Fibroblast of skin of right quadriceps (primary cell): Measurements from ENCODE around the gene CCDC201.

Experiments used
- DNase-seq: peaks from one replicate; pipeline ENCODE4 v3.0.0-alpha.2; 2013

The CCDC201 gene

GRCh38 chr7:45873035-45873354, at the start of gene CCDC201:
Gene CCDC201, minus strand, starts transcription at chr7:45873082. Its CDS starts 75 bp downstream, at chr7:45873007.
- DNase-seq, result no peak

- peak; percentile 84 for DNase-seq
Observed at GRCh38 chr7:45921699-45922519, 49.0 kb upstream of the CCDC201 start.

GRCh38 chr7:45921381-45921698, 48.5 kb upstream of the CCDC201 start:
- DNase-seq, result no peak

GRCh38 chr7:45920502-45921380, 47.9 kb upstream of the CCDC201 start, which contains the start of gene IGFBP3:
Gene IGFBP3, minus strand, starts transcription at chr7:45921272. Its CDS starts 132 bp downstream, at chr7:45921140.
- peak; percentile 69 for DNase-seq

GRCh38 chr7:45919993-45920459, 47.1 kb upstream of the CCDC201 start:
- no peak for DNase-seq

- no peak for DNase-seq
Observed at GRCh38 chr7:45919231-45919784, 46.4 kb upstream of the CCDC201 start.

- no peak for DNase-seq
Observed at GRCh38 chr7:45918556-45918955, 45.7 kb upstream of the CCDC201 start.

- peak; percentile 75 for DNase-seq
Observed at GRCh38 chr7:45917658-45918057, 44.8 kb upstream of the CCDC201 start.

GRCh38 chr7:45917064-45917463, 44.2 kb upstream of the CCDC201 start:
- DNase-seq, result no peak

- DNase-seq, result peak; percentile 38
Observed at GRCh38 chr7:45915606-45916005, 42.7 kb upstream of the CCDC201 start.

GRCh38 chr7:45914911-45915310, 42.0 kb upstream of the CCDC201 start:
- DNase-seq, result no peak

GRCh38 chr7:45912972-45913371, 40.1 kb upstream of the CCDC201 start:
- DNase-seq, result no peak

GRCh38 chr7:45911311-45911710, 38.4 kb upstream of the CCDC201 start:
- DNase-seq, result no peak

GRCh38 chr7:45910855-45911254, 38.0 kb upstream of the CCDC201 start:
- DNase-seq, result no peak

GRCh38 chr7:45909561-45909960, 36.7 kb upstream of the CCDC201 start:
- no peak for DNase-seq

GRCh38 chr7:45902820-45903219, 29.9 kb upstream of the CCDC201 start:
- DNase-seq, result no peak

- no peak for DNase-seq
Observed at GRCh38 chr7:45901566-45901965, 28.7 kb upstream of the CCDC201 start.

- peak; percentile 75 for DNase-seq
Observed at GRCh38 chr7:45898222-45898621, 25.3 kb upstream of the CCDC201 start.

GRCh38 chr7:45897042-45897690, 24.3 kb upstream of the CCDC201 start:
- peak; percentile 87 for DNase-seq

- DNase-seq, result no peak
Observed at GRCh38 chr7:45894665-45895062, 21.8 kb upstream of the CCDC201 start.

- no peak for DNase-seq
Observed at GRCh38 chr7:45893996-45894664, 21.2 kb upstream of the CCDC201 start.

- no peak for DNase-seq
Observed at GRCh38 chr7:45893374-45893995, 20.6 kb upstream of the CCDC201 start.
